NCI-H1417 treated with DMSO at 0.1 percent for 48 hours (cell line): ENCODE measurements around the gene CACNB4.

Experiments
- DNase-seq: peaks from one replicate; lab custom pipeline; 2025; lab: John Stamatoyannopoulos, UW

The CACNB4 gene

DNA sequence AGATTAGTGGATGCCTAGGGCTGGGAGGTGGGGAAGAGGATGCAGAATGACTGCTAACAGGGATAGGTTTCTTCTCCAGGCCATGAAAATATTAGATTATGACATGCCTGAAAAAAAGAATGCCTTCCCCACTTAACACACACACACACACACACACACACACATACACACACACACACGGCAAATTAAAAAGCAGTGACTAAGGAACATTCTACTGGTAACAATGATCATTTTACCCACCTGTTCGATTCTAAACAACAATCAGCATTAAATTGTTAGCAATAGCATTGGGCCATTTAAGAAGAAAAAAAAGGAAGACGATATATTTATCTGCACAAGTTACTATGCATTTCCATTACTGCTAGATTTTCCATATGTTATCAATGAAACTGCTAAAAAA lies 10.8 kb downstream of the CACNB4 start:
- DNase-seq: no peak

- peak; percentile 45 for DNase-seq
These were observed 12.6 kb downstream of the CACNB4 start for GRCh38 chr2:152086231-152086630.

DNA sequence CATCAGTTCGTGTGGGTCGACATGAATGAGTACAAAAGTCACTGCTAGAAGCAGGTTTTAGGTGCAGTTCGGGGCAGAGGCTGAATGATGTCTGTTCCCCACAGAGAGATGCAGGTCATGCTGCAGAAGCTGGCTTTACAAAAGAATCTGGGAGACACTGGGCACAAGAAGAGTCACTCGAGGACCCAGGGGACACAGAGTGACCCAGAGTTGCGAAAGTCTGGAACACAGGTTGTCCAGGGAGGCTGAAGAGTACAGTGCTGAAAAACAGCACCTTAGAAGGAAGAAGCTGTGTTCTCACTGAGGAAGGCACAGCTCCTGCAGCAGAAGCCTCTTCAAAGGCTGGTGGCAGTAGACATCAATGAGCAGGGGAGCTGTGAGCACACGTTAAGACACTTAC lies 14.8 kb downstream of the CACNB4 start:
- no peak for DNase-seq

DNA sequence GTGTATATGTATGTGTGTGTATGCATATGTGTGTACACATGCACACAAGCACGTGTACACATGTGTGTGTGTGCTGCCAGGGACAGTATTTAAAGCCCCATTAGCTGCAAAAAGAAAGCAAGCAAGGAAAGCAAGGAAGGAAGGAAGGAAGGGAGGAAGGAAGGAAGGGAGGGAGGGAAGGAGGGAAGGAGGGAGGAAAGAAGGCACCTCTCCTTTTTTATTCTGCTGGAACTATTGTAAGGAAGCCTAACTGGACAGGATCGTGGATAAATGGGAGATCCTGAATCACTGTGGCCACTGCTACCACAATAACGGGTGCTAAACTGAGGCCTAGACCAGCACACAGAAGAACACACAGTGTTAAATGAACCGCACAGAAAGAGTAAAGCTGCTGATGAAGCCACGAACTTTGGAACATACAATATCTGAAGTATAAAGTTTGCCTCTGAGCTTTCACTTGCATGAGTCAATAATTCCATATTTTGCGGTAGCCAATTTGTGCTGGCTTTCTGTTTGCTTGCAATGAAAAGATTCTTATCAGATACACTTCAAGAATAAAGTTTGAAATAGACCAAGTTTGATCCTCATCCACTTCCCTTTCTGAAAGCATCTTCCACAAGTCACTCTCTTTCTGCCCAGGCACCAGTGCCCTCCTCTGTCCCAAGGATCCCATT lies 15.5 kb downstream of the CACNB4 start:
- no peak for DNase-seq

- no peak for DNase-seq
These were observed 20.2 kb downstream of the CACNB4 start for GRCh38 chr2:152078662-152079061.

GRCh38 chr2:152078023-152078422 lies 20.8 kb downstream of the CACNB4 start:
- DNase-seq: no peak

GRCh38 chr2:152075461-152076050 lies 23.3 kb downstream of the CACNB4 start:
- no peak for DNase-seq

GRCh38 chr2:152072011-152072410 lies 26.8 kb downstream of the CACNB4 start:
- DNase-seq: no peak

DNA sequence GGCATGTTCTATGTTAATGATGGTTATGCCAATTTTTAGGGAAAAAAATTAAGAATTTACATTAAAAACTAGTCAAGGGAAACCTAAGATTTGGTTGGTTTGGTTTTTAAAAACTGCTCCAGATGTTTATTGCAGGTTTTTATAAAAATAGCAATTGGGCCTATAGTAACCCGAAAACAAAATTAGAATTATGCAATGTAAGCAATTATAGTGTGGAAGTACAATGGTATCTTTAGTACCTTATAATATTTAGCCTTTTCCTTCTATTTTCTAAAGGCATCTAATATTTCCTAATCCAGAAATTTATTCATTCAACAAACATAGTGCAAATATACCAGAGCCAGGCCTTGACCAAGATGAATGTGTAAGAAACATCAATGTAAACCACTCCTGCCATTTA lies 27.3 kb downstream of the CACNB4 start:
- DNase-seq: no peak

DNA sequence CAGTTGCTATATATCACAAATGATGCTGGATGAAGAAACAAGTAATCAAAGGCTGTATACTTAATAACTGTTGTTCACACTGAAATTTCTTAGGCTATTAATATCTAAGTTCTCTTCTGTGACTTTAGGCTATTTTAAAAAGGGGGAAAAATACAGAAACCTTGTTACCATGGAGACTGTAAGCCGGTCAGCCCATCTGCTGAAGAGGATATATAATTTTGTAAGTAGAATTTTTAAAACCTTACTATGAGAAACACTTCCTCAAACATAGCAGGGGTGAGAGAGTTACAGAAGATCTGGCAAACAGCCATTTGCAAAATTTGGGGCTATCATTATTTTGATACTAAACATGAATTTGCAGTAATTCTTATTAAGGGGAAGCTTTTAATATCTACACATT lies 27.8 kb downstream of the CACNB4 start:
- no peak for DNase-seq

DNA sequence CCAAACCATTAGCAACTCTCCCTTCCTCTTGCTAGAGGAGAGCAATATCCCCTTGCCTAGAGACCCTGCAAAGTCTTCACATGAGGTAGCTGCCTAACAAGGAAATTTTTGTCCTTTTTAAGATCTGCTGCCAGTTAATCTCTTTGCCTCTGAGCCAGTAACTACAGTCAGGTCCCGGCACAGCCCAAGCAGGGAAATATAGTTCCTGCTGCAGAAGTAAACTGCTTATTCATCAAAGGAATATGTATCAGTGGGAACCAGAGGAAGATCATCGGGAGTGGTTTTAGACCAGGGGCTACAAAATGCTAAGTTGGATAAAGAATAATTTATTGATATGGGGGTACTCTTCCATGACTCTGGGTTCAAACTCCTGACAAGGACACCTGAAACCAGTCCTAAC lies 30.6 kb downstream of the CACNB4 start:
- no peak for DNase-seq

GRCh38 chr2:152067823-152068222 lies 31.0 kb downstream of the CACNB4 start:
- no peak for DNase-seq

GRCh38 chr2:152065945-152066344 lies 32.9 kb downstream of the CACNB4 start:
- DNase-seq: no peak

GRCh38 chr2:152064001-152064400 lies 34.8 kb downstream of the CACNB4 start:
- no peak for DNase-seq

DNA sequence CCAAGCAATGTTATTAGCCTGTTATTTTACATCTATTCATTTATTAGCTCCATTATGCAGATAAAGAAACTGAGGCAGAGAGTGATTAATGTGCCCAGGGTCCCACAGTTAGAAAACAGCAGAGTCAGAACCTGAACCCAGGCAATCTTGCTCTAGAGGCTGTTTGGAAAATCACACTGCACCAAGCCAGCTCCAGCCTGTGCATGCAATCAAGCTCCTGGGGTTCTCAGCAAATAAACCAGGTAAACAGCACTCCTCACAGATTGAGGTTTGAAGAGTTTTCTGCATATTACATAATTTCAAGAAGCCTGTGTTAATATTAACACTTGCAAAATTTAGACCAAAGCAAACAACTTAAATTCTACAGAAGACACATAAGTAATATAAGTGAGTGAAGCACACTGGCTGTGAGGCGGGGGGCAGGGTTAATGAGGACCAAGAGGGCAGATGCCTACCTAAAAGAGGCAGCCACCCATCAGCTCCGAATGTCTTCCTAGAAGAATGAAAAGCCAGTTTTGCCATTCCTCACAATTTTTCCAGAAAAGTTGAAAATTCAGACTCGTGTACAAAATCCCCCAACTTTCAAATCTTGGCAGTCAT lies 35.4 kb downstream of the CACNB4 start:
- no peak for DNase-seq

- no peak for DNase-seq
These were observed 36.4 kb downstream of the CACNB4 start for GRCh38 chr2:152062125-152063091.

DNA sequence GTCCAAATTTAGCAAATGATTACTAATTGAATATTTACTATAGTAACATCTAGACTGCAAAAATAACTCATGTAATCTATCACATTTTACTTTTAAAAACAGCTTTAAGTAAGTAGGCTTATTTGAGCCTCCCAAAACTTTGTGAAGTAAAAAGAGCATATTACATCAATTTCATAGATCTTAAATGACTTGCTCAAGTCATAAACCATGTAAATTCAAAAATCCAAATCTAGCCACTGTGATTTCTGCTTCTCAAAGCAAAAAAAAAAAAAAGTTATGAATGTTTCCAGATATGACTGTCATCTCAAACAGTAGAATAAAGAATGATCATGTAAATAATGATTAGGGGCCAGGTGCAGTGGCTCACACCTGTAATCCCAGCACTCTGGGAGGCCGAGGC lies 37.5 kb downstream of the CACNB4 start:
- DNase-seq: no peak

- DNase-seq: no peak
These were observed 40.2 kb downstream of the CACNB4 start for GRCh38 chr2:152058655-152059054.

GRCh38 chr2:152056418-152056817 lies 42.4 kb downstream of the CACNB4 start:
- DNase-seq: no peak

DNA sequence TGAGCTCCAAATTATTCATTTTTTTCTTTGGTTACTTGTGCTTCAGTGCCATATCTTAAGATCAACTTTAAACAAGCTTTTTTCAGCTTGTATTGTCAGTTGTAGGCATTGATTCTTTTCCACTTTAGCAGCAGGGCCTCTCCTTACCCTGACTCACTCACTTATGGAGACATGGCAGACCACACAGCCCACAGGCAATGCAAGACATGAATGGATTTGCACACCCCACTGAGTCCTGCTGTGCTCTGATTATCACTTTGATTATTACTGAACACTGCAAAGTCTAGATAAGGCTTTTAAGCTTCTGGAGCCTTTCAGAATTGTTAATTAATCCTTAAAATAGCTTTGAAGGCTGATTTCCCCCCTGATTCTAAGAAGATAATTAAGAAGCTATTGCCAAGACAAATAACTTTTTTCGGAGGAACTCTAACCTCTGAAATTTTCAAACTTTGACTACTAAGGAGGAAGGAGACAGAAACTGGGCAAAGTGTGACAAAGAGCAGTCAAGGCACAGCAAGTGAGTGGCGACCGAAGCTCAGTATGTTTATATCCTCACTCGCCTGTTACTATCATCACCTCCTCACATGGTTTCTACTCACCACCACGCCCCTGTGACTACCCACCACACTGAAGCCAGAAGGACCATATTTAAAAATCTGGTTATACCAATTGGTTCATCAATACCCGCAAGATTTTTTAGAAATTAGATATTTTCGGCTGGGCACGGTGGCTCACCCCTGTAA lies 43.3 kb downstream of the CACNB4 start:
- no peak for DNase-seq

GRCh38 chr2:152054593-152054992 lies 44.3 kb downstream of the CACNB4 start:
- no peak for DNase-seq

DNA sequence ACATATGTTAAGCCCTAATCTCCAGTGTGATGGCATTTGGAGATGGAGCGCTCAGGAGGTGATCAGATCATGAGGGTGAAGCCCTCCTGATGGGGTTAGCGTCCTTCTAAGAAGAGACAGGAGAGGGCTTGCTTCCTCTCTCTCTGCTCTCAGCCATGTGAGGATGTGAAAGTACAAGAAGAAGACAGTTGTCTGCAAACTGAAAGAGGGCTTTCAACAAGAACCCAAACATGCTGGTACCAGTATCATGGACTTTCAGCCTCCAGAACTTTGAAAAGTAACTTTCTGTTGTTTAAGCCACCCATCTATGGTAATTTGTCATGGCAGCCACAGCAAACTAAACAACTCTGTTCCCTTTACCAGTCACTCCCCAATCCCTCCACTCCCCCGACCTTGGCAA lies 47.4 kb downstream of the CACNB4 start:
- DNase-seq: no peak
